HG03469 (cell line): Measurements from ENCODE around the gene PNPLA1.

Experiments
- ATAC-seq: cut with Tn5 transposase; IDR thresholded peaks from one replicate; pipeline ENCODE4 v1.9.1; 2021; ENCODE audit warnings: mild to moderate bottlenecking, moderate library complexity, moderate number of reproducible peaks; ENCODE audit not compliant: unreplicated experiment

Gene PNPLA1

DNA sequence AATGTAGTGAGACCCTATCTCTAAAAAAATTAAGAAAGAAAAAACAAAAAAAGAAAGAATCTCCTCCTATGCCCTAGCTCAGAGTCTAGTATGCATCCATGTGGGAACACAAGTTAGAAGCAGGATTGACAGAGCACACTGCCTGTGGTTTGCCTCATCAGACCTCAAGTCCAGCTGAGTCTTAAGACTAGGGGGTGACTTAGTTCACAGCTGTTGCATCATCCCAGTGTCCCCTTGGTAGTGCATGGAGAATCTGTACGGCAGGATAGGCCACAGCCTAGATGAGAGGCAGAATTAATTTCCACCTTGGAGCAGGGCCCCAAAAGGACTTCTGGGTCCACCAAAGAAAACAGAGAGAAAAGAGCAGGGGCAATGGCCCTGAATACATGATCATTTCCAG, 13.7 kb downstream of the PNPLA1 start:
- no peak for ATAC-seq

GRCh38 chr6:36284359-36284758, 14.5 kb downstream of the PNPLA1 start:
- no peak for ATAC-seq

- no peak for ATAC-seq
Measured at GRCh38 chr6:36285187-36285671, 15.4 kb downstream of the PNPLA1 start.

DNA sequence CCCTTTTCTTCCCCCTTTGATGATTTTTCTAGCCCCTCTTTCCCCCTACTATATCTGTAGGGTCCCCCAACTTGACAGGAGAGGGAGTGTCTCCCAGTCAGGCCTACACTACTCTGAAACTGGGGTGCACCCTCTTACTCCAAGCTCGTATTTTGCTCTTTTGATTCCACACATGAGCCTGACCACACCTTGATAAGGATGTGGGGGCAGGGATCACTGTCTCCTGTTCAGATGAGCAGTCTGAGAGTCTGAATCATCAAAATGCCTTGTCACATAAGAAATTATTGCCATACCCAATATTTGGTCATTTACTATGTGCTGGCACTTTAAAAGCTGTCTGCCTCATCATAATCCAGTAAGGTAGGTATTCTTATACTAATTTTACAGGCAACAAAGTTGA, 15.9 kb downstream of the PNPLA1 start:
- no peak for ATAC-seq

- no peak for ATAC-seq
Measured at GRCh38 chr6:36286858-36287257, 17.0 kb downstream of the PNPLA1 start.

GRCh38 chr6:36289281-36289878, 19.5 kb downstream of the PNPLA1 start:
- no peak for ATAC-seq

DNA sequence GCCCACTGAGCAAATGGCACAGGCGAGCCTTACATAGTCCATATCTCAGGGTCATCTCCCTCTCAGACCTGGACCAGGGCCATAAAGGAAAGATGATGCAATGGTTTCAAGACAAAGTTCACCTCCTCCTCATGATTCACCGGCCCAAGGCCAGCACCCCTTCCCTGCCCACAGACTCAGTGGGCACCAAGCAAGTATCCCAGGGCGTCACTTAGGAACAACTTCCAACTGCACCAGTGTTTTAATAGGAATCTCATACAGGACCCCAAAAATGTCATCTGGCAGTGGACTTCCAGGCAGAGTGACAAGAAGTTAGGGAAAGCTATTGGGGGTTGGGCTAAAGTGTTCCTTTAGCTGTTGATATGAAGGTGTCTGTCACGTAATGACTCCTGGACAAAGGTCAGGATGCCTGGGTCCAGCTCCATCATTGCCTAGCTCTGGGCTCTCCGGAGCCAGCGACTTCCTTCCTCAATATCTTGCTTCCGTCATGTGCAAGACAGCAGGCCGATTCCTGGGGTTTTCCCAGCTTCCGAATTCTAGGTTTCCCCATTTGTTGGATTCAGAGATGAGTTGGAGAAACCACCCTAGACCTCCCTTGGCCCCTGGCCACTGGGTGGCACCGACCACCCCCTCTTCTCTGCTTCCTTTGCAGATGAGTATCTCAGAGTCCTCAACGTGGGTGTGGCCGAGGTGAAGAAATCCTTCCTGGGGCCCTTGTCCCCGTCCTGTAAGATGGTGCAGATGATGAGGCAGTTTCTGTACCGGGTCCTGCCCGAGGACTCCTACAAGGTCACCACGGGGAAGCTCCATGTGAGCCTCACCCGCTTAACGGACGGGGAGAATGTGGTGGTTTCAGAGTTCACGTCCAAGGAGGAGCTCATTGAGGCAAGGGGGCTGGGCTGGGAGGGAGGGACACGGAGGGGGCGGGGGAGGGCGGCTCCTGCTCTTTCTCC, 21.1 kb downstream of the PNPLA1 start:
- ATAC-seq = no peak

GRCh38 chr6:36292170-36292569, 22.3 kb downstream of the PNPLA1 start:
- ATAC-seq = no peak

DNA sequence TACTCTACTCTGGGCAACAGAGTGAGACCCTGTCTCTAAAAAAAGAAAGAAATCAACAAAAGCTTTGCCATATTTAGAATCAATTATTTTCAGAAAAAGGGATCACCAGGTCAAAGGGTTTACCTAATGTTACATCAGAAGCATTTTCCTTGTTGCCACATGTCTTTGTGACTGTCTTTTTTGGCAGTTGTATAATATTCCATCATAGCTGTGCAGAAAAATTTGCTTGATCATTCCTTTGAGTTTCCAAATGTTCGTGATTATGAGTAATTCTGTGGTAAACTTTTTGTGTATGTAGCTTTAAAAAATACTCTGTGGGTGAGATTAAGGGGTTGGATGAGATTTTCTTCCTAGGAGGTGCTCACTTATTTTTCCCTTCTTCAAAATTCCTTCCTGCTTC, 26.4 kb downstream of the PNPLA1 start:
- ATAC-seq = no peak

GRCh38 chr6:36297051-36297450, 27.2 kb downstream of the PNPLA1 start:
- no peak for ATAC-seq

GRCh38 chr6:36297511-36297910, 27.7 kb downstream of the PNPLA1 start:
- ATAC-seq = no peak

- ATAC-seq = no peak
Measured at GRCh38 chr6:36298027-36298426, 28.2 kb downstream of the PNPLA1 start.

GRCh38 chr6:36301085-36301658, 31.3 kb downstream of the PNPLA1 start:
- ATAC-seq = no peak

- ATAC-seq = no peak
Measured at GRCh38 chr6:36301781-36302180, 31.9 kb downstream of the PNPLA1 start.

GRCh38 chr6:36302227-36302976, 32.5 kb downstream of the PNPLA1 start:
- peak; percentile 46 for ATAC-seq

- ATAC-seq = no peak
Measured at GRCh38 chr6:36305885-36306284, 36.0 kb downstream of the PNPLA1 start.

GRCh38 chr6:36306375-36306774, 36.5 kb downstream of the PNPLA1 start:
- ATAC-seq = no peak

DNA sequence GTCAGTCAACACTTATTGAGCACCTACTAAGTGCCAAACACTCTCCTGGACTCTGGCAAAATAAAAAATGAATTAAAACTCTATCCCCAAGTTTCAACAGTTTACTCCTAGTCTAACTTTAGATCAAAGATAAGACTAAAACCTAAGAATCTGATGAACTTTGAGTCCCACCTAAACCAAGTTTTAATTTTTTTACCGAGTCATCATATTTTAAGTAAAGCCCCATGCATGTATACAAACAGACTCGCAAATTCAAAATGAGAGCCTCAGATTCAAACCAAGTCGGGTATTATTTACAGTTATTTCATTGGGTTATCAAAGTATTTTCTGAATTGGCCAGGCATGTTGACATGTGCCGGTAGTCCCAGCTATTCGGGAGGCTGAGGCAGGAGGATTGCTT, 38.7 kb downstream of the PNPLA1 start:
- ATAC-seq = no peak

DNA sequence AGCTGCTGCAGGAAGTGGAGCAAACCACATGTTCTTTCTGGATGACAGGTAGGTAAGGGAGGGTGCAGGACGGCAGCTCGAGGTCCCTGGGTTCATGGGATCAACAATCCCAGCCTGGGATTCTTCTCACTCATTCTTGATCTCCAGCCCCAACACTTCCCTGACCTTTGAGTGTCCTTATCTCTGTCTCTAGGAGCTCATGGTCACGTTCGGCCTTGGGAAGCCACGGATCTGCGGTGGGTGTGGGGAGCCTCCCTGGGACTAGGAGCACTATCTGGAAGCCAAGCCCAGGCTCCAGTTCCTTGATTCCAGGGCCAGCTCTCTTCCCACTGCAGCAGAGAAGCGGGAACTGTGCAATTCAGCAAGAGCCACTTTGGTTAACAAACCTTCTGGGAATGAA, 39.3 kb downstream of the PNPLA1 start:
- no peak for ATAC-seq

DNA sequence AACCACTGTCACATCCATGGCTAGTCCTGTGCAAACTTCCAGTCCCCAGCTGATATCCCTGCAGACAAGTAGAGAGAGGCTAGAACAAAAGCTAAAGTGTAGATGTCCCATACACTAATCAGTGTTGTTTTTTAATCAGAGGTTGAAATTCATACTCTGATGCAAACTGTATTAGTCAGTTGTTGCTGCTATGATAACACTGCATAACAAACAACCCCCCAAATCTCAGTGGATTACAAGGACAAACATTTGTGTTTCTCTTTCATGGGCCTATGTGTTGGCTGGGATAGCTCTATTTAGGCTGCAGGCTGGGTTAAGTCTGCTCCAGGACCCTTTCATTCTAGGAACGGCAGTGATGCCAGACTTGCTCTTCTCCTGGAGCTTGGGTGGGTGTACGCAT, 40.0 kb downstream of the PNPLA1 start:
- no peak for ATAC-seq
